ENCODE data around the gene CSK. TPM values are rescaled to one million over a fixed set of nuclear protein-coding genes. Genes with fewer than 3 reads are reported as not detected.
A peak's percentile ranks its signal among the peaks of the same experiment; 100 is the strongest.

The CSK gene
- total and polyA plus RNA-seq, 4 donors = 6.9 to 41.7 (median 24.1) TPM

GRCh38 chr15:74815961-74816360, 34.1 kb downstream of the CSK start:
- no peaks in the 10 kb centered on the region for H3K36me3 ChIP-seq (ENCODE audit: control insufficient read depth in 4 of 4, insufficient read depth in 3 of 4, low read depth in 1 of 4, low read length in 3 of 4)
- H3K27ac ChIP-seq (ENCODE audit: low read depth in 1 of 2, low read length in 2 of 2) = no peak overlapping the region
- peaks cover 2 to 9% (median 5%) of the 10 kb centered on the region in 4 donors for H3K4me1 ChIP-seq (ENCODE audit: control insufficient read depth in 4 of 4, insufficient read depth in 4 of 4, low read length in 3 of 4)
- no peaks in the 10 kb centered on the region for H3K27me3 ChIP-seq (ENCODE audit: control insufficient read depth in 4 of 4, insufficient read depth in 4 of 4, low read length in 3 of 4)
- TF ChIP-seq RXRA (IDR thresholded peaks at IDR 0.05) = no peak
- no peak for TF ChIP-seq FOXA1 (IDR thresholded peaks at IDR 0.05)
- no peak for TF ChIP-seq ATF3 (IDR thresholded peaks at IDR 0.05)
- no peak for TF ChIP-seq HNF4A (conservative IDR thresholded peaks at IDR 0.05)
- no peak for TF ChIP-seq JUND (IDR thresholded peaks at IDR 0.05)
- WGBS = 93% methylated on average over 15 of the region's 15 CpGs
- no peak overlapping the region for H3K4me3 ChIP-seq (ENCODE audit: low read depth in 1 of 3, low read length in 3 of 3)
- no peak overlapping the region for H3K9ac ChIP-seq (ENCODE audit: low read depth in 1 of 2, low read length in 2 of 2)
- DNase-seq (ENCODE audit: low spot score) = no peak
- no peaks in the 10 kb centered on the region for H3K9me3 ChIP-seq (ENCODE audit: control insufficient read depth in 4 of 4, low read length in 3 of 4)

- H3K9ac ChIP-seq (ENCODE audit: low read depth in 1 of 2, low read length in 2 of 2) = no peak overlapping the region
- TF ChIP-seq TAF1 (conservative IDR thresholded peaks at IDR 0.05) = no peak
- TF ChIP-seq CTCF (IDR thresholded peaks at IDR 0.05; ENCODE audit: low read depth, low read length, missing input control) = no peak
- TF ChIP-seq JUND (IDR thresholded peaks at IDR 0.05) = no peak
- no peak for TF ChIP-seq ATF3 (IDR thresholded peaks at IDR 0.05)
- TF ChIP-seq ZBTB33 (IDR thresholded peaks at IDR 0.05) = no peak
- TF ChIP-seq YY1 (IDR thresholded peaks at IDR 0.05) = no peak
- TF ChIP-seq RXRA (IDR thresholded peaks at IDR 0.05) = no peak
- TF ChIP-seq HNF4A (conservative IDR thresholded peaks at IDR 0.05) = no peak
- H3K27ac ChIP-seq (ENCODE audit: low read depth in 1 of 2, low read length in 2 of 2) = no peak overlapping the region
- no peaks in the 10 kb centered on the region for H3K27me3 ChIP-seq (ENCODE audit: control insufficient read depth in 4 of 4, insufficient read depth in 4 of 4, low read length in 3 of 4)
- no peak overlapping the region for H3K4me3 ChIP-seq (ENCODE audit: low read depth in 1 of 3, low read length in 3 of 3)
- H3K36me3 ChIP-seq (ENCODE audit: control insufficient read depth in 4 of 4, insufficient read depth in 3 of 4, low read depth in 1 of 4, low read length in 3 of 4) = no peaks in the 10 kb centered on the region
- no peaks in the 10 kb centered on the region for H3K9me3 ChIP-seq (ENCODE audit: control insufficient read depth in 4 of 4, low read length in 3 of 4)
- H3K4me1 ChIP-seq (ENCODE audit: control insufficient read depth in 4 of 4, insufficient read depth in 4 of 4, low read length in 3 of 4) = peaks cover 2 to 9% (median 5%) of the 10 kb centered on the region in 4 donors
- WGBS = 61% methylated on average over 19 of the region's 19 CpGs
- no peak for DNase-seq (ENCODE audit: low spot score)
These were observed 34.9 kb downstream of the CSK start for GRCh38 chr15:74816624-74817369.

GRCh38 chr15:74817370-74817737, 35.5 kb downstream of the CSK start:
- Histone ChIP-seq H3K9me3 (ENCODE audit: control insufficient read depth in 4 of 4, low read length in 3 of 4) (no peaks in the 10 kb centered on the region), H3K4me3 (ENCODE audit: low read depth in 1 of 3, low read length in 3 of 3) (no peak overlapping the region), H3K36me3 (ENCODE audit: control insufficient read depth in 4 of 4, insufficient read depth in 3 of 4, low read depth in 1 of 4, low read length in 3 of 4) (no peaks in the 10 kb centered on the region), H3K27ac (ENCODE audit: low read depth in 1 of 2, low read length in 2 of 2) (no peak overlapping the region), H3K27me3 (ENCODE audit: control insufficient read depth in 4 of 4, insufficient read depth in 4 of 4, low read length in 3 of 4) (no peaks in the 10 kb centered on the region), H3K4me1 (ENCODE audit: control insufficient read depth in 4 of 4, insufficient read depth in 4 of 4, low read length in 3 of 4) (peaks cover 2 to 9% (median 5%) of the 10 kb centered on the region in 4 donors), H3K9ac (ENCODE audit: low read depth in 1 of 2, low read length in 2 of 2) (no peak overlapping the region)
- WGBS = 23% methylated on average over 9 of the region's 9 CpGs
- DNase-seq (ENCODE audit: low spot score) = no peak
- TF ChIP-seq CTCF (IDR thresholded peaks at IDR 0.05; ENCODE audit: low read depth, low read length, missing input control) (peak; percentile 22), NR2F2 (IDR thresholded peaks at IDR 0.05) (no peak), FOXA2 (IDR thresholded peaks at IDR 0.05) (no peak), JUND (IDR thresholded peaks at IDR 0.05) (no peak), RAD21 (IDR thresholded peaks at IDR 0.05) (peak in 1 of 2 donors; percentile 40), MAX (IDR thresholded peaks at IDR 0.05) (no peak), FOXA1 (IDR thresholded peaks at IDR 0.05) (no peak), YY1 (IDR thresholded peaks at IDR 0.05) (no peak)
